K562 (cell line): ENCODE results near the gene DLGAP3. TPM values are rescaled to one million over a fixed set of nuclear protein-coding genes. Genes with fewer than 3 reads are reported as not detected.

Experiments used
- ADNP ChIP-seq: fragments of 200-800 bp; sonication (Bioruptor generic); IDR thresholded peaks from 2 replicates; pipeline ENCODE4 v1.6.1; 2016; ENCODE audit warnings: missing genetic modification characterization, missing compliant biosample characterization
- ETV1 ChIP-seq: fragments of 450-650 bp; conservative IDR thresholded peaks from 2 replicates; pipeline ENCODE4 v1.6.1; 2016; ENCODE audit warnings: missing genetic modification characterization, control low read depth, low read depth, missing compliant biosample characterization
- FOXJ2 ChIP-seq: fragments of 200-800 bp; sonication (Bioruptor generic); IDR thresholded peaks from 2 replicates; pipeline ENCODE4 v1.6.1; 2016; ENCODE audit warnings: missing genetic modification characterization, missing compliant biosample characterization
- GATA2 ChIP-seq: sonication (generic); formaldehyde crosslinking; IDR thresholded peaks from 2 replicates; pipeline ENCODE4 v1.4.0; 2020; ENCODE audit warnings: mild to moderate bottlenecking, missing genetic modification reagents
- HDAC2 ChIP-seq: fragments of 450-650 bp; IDR thresholded peaks from 2 replicates; pipeline ENCODE4 v1.6.1; 2016; ENCODE audit warnings: mild to moderate bottlenecking
- LARP7 ChIP-seq: fragments of 450-650 bp; IDR thresholded peaks from 2 replicates; pipeline ENCODE4 v1.6.1; 2016
- MCM3 ChIP-seq: fragments of 450-650 bp; IDR thresholded peaks from 2 replicates; pipeline ENCODE4 v1.6.1; 2016
- NFRKB ChIP-seq: fragments of 450-650 bp; IDR thresholded peaks from 2 replicates; pipeline ENCODE4 v1.6.1; 2016; ENCODE audit warnings: low read depth
- PHF8 ChIP-seq: fragments of 200-600 bp; sonication (generic); IDR thresholded peaks from 2 replicates; pipeline ENCODE4 v1.6.1; 2012; ENCODE audit warnings: mixed run types, mild to moderate bottlenecking, inconsistent platforms, low read length, moderate library complexity, borderline replicate concordance
- RAD51 ChIP-seq: fragments of 450-650 bp; IDR thresholded peaks from 2 replicates; pipeline ENCODE4 v1.7.1; 2016; ENCODE audit warnings: low read depth, mild to moderate bottlenecking, borderline replicate concordance
- SAP30 ChIP-seq: fragments of 200-600 bp; sonication (generic); IDR thresholded peaks from 2 replicates; pipeline ENCODE4 v1.6.1; 2012; ENCODE audit warnings: borderline replicate concordance, low read depth, mild to moderate bottlenecking, moderate library complexity, low read length, control low read depth, inconsistent platforms; ENCODE audit not compliant: insufficient read depth, poor library complexity, severe bottlenecking
- SREBF2 ChIP-seq: sonication (generic); formaldehyde crosslinking; IDR thresholded peaks from 2 replicates; pipeline ENCODE4 v1.4.0; 2020; ENCODE audit warnings: mild to moderate bottlenecking, missing genetic modification reagents
- TRIM28 ChIP-seq: fragments of 450-650 bp; IDR thresholded peaks from 2 replicates; pipeline ENCODE4 v1.6.1; 2017
- ZNF316 ChIP-seq: fragments of 450-650 bp; IDR thresholded peaks from 2 replicates; pipeline ENCODE4 v1.6.1; 2016
- ZNF347 ChIP-seq: fragments of 450-650 bp; formaldehyde crosslinking; IDR thresholded peaks from 2 replicates; pipeline ENCODE4 v1.4.0; 2020; ENCODE audit warnings: low read depth, mild to moderate bottlenecking, moderate library complexity
- ZNF583 ChIP-seq: fragments of 250-450 bp; sonication (Bioruptor Pico); IDR thresholded peaks from 2 replicates; pipeline ENCODE4 v1.4.0; 2020
- ZNF584 ChIP-seq: fragments of 200-800 bp; sonication (Bioruptor generic); IDR thresholded peaks from 2 replicates; pipeline ENCODE4 v1.6.1; 2016; ENCODE audit warnings: low read depth, mild to moderate bottlenecking, missing genetic modification characterization, missing compliant biosample characterization
- ZNF707 ChIP-seq: fragments of 250-450 bp; sonication (Bioruptor Pico); conservative IDR thresholded peaks from 2 replicates; pipeline ENCODE4 v1.8.0; 2022; ENCODE audit warnings: inconsistent platforms, mild to moderate bottlenecking, moderate library complexity
- ZNF778 ChIP-seq: fragments of 450-650 bp; formaldehyde crosslinking; IDR thresholded peaks from 2 replicates; pipeline ENCODE4 v1.4.0; 2020; ENCODE audit warnings: mild to moderate bottlenecking, moderate library complexity
- polyA plus RNA-seq, 8 experiments: library from polyadenylated mRNA; depleted of rRNA in 4 of 8; stranded (reverse) in 5 of 8; unstranded in 3 of 8; fragments of >200 nt; fragmentation: Nextera tagmentation in 2 of 8; fragmentation: Illumina TruSeq in 1 of 8; extraction: Ambion mirVana in 2 of 8; extraction: Trizol in 1 of 8; gene quantifications; 2 replicates each; pipeline versions ENCODE4 v1.2.1 to v1.2.3, GENCODE V29; 2011 to 2014; ENCODE audit warnings: inconsistent platforms in 1 of 8, missing spikeins in 1 of 8
- total RNA-seq, 7 experiments: library from RNA; depleted of rRNA in 6 of 7; stranded (reverse); fragments of >200 nt in 6 of 7; fragmentation: Illumina TruSeq in 2 of 7; extraction: Trizol in 2 of 7; gene quantifications; 2 replicates each; pipeline versions ENCODE4 v1.2.1 to v1.2.3, GENCODE V29; 2011 to 2021; ENCODE audit warnings: low replicate concordance in 1 of 7
- TF ChIP-seq, protein P1 (sequence below): fragments of 250-450 bp; sonication (Bioruptor Pico); IDR thresholded peaks from 2 replicates; pipeline ENCODE4 v1.9.0; 2021; ENCODE audit warnings: mild to moderate bottlenecking, inconsistent platforms
- TF ChIP-seq, protein P2 (sequence below): fragments of 250-450 bp; sonication (Bioruptor Pico); IDR thresholded peaks from 2 replicates; pipeline ENCODE4 v1.4.0; 2020
- TF ChIP-seq, protein P3 (sequence below): fragments of 200-800 bp; sonication (Bioruptor generic); IDR thresholded peaks from 2 replicates; pipeline ENCODE4 v1.6.1; 2017; ENCODE audit warnings: missing genetic modification characterization, missing compliant biosample characterization
- TF ChIP-seq, protein P4 (sequence below): sonication (generic); formaldehyde crosslinking; IDR thresholded peaks from 2 replicates; pipeline ENCODE4 v1.8.0; 2022; ENCODE audit warnings: mild to moderate bottlenecking, low read depth, missing genetic modification reagents

Gene DLGAP3
- total and polyA plus RNA-seq, 9 of the 15 experiments (the other 6 are each of a cell fraction or from before 2014, with no cell fraction given): 0.01 to 0.16 (median 0.07) TPM; not detected in 6

DNA sequence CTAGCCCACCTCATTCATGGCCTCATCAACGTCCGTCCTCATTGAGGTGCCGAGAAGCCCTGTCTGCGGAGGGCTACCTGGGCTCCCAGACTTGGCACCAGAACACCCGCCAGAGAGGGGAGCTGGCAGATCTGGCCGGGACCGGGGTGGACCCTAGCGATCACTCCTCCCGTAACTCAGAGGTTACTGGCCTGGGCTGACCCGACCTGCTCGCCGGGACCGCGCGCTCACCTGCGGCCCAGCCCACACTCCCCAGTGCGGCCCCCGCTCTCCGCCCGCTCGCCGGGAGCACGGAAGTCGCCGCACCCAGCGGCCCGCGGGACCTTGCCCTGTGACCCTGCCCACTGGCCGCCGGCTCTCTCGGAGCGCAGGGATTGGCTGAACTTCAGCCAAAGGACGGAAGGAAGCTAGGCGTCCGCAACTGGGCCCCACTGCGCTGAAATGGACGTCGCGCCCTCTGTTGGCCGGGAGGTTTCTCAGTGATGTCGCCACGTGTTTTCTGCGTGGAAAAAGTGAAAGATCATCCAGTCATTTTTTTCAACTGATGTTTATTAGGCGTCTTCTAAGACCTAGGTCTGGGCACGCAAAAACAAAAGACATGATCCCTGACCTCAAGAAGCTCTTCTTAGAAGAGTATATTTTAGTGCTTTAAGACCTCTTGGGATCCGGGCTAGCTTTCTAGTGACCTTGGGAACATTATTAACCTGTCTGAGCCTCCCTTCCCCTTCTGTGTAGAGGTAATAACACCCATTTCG lies 69.8 kb downstream of the DLGAP3 start, which contains the start of gene SMIM12 (continued):
- TF ChIP-seq ETV1 (tag) (peak; percentile 69; the same call in 1 of the 2 replicates), GATA2 (no peak), FOXJ2 (tag) (no peak), LARP7 (no peak), MCM3 (no peak), ZNF316 (no peak), SREBF2 (no peak), RAD51 (peak; percentile 71; the same call in 1 of the 2 replicates), TRIM28 (no peak), ZNF583 (0 out of 2 replicates have a peak, but pooled peaks have one; percentile 25), PHF8 (peak; percentile 100), ZNF707 (CRISPR knock-in tag) (no peak), ZNF584 (0 out of 2 replicates have a peak, but pooled peaks have one; percentile 64), ZNF347 (CRISPR knock-in tag) (no peak), ZNF778 (no peak), HDAC2 (peak; percentile 80; the same call in 1 of the 2 replicates), ADNP (no peak), NFRKB (peak; percentile 59; the same call in 1 of the 2 replicates), SAP30 (peak; percentile 82)
- TF ChIP-seq, protein P1, sequence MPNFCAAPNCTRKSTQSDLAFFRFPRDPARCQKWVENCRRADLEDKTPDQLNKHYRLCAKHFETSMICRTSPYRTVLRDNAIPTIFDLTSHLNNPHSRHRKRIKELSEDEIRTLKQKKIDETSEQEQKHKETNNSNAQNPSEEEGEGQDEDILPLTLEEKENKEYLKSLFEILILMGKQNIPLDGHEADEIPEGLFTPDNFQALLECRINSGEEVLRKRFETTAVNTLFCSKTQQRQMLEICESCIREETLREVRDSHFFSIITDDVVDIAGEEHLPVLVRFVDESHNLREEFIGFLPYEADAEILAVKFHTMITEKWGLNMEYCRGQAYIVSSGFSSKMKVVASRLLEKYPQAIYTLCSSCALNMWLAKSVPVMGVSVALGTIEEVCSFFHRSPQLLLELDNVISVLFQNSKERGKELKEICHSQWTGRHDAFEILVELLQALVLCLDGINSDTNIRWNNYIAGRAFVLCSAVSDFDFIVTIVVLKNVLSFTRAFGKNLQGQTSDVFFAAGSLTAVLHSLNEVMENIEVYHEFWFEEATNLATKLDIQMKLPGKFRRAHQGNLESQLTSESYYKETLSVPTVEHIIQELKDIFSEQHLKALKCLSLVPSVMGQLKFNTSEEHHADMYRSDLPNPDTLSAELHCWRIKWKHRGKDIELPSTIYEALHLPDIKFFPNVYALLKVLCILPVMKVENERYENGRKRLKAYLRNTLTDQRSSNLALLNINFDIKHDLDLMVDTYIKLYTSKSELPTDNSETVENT (CRISPR knock-in tag): peak; percentile 99
- TF ChIP-seq, protein P2, sequence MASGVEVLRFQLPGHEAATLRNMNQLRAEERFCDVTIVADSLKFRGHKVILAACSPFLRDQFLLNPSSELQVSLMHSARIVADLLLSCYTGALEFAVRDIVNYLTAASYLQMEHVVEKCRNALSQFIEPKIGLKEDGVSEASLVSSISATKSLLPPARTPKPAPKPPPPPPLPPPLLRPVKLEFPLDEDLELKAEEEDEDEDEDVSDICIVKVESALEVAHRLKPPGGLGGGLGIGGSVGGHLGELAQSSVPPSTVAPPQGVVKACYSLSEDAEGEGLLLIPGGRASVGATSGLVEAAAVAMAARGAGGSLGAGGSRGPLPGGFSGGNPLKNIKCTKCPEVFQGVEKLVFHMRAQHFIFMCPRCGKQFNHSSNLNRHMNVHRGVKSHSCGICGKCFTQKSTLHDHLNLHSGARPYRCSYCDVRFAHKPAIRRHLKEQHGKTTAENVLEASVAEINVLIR (CRISPR knock-in tag): no peak
- TF ChIP-seq, protein P3, sequence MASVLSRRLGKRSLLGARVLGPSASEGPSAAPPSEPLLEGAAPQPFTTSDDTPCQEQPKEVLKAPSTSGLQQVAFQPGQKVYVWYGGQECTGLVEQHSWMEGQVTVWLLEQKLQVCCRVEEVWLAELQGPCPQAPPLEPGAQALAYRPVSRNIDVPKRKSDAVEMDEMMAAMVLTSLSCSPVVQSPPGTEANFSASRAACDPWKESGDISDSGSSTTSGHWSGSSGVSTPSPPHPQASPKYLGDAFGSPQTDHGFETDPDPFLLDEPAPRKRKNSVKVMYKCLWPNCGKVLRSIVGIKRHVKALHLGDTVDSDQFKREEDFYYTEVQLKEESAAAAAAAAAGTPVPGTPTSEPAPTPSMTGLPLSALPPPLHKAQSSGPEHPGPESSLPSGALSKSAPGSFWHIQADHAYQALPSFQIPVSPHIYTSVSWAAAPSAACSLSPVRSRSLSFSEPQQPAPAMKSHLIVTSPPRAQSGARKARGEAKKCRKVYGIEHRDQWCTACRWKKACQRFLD (CRISPR knock-in tag): peak; percentile 89
- TF ChIP-seq, protein P4, sequence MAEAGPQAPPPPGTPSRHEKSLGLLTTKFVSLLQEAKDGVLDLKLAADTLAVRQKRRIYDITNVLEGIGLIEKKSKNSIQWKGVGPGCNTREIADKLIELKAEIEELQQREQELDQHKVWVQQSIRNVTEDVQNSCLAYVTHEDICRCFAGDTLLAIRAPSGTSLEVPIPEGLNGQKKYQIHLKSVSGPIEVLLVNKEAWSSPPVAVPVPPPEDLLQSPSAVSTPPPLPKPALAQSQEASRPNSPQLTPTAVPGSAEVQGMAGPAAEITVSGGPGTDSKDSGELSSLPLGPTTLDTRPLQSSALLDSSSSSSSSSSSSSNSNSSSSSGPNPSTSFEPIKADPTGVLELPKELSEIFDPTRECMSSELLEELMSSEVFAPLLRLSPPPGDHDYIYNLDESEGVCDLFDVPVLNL: 0 out of 2 replicates have a peak, but pooled peaks have one; percentile 70
